CD4-positive, alpha-beta T cell (primary cell): ENCODE measurements around the gene IGF2BP2. TPM values are rescaled to one million over a fixed set of nuclear protein-coding genes. Genes with fewer than 3 reads are reported as not detected.

Experiments
- ATAC-seq: fragments of 200-7000 bp; cut with Tn5 transposase; one replicate; pipeline ENCODE4 v1.10.0; 2022; ENCODE audit warnings: mild to moderate bottlenecking; ENCODE audit not compliant: poor library complexity
- CTCF ChIA-PET: fragments of 350-600 bp; sonication (Branson Sonifier 250); formaldehyde crosslinking; loops from one replicate; lab custom pipeline; 2021; ENCODE audit warnings: antibody characterized with exemption, inconsistent platforms; lab: Charles Lee
- POLR2A ChIA-PET: fragments of 350-600 bp; sonication (Branson Sonifier 250); formaldehyde crosslinking; loops from one replicate; lab custom pipeline; 2021; ENCODE audit warnings: antibody characterized with exemption, inconsistent platforms; lab: Charles Lee
- DNase-seq, 14 experiments: peaks; one replicate each; pipeline ENCODE4 v3.0.0-alpha.2; 2013 to 2020; ENCODE audit warnings: mixed read lengths in 2 of 14
- H3K27ac ChIP-seq, 2 donors: one replicate each; pipeline versions ENCODE4 v1.5.1 to v1.7.0; 2013; ENCODE audit warnings: low read length in 2 of 2, low read depth in 1 of 2, mild to moderate bottlenecking in 1 of 2
- H3K27me3 ChIP-seq, 2 experiments: 1 replicate in 1 of 2; 2 replicates in 1 of 2; pipeline versions ENCODE4 v1.6.1 to v1.7.0; 2013; ENCODE audit warnings: low read length in 2 of 2, control low read depth in 1 of 2, mild to moderate bottlenecking in 1 of 2, moderate library complexity in 1 of 2; ENCODE audit not compliant: insufficient read depth in 2 of 2, control insufficient read depth in 1 of 2
- H3K36me3 ChIP-seq: one replicate; pipeline ENCODE4 v1.6.1; 2013; ENCODE audit warnings: low read length, control low read depth; ENCODE audit not compliant: insufficient read depth
- H3K4me1 ChIP-seq: one replicate; pipeline ENCODE4 v1.6.1; 2013; ENCODE audit warnings: low read length, control low read depth; ENCODE audit not compliant: insufficient read depth
- H3K4me3 ChIP-seq: one replicate; pipeline ENCODE4 v1.5.1; 2013; ENCODE audit warnings: mild to moderate bottlenecking, low read length, moderate library complexity
- H3K9me3 ChIP-seq, 2 experiments: 1 replicate in 1 of 2; 2 replicates in 1 of 2; pipeline versions ENCODE4 v1.6.1 to v1.7.0; 2013; ENCODE audit warnings: low read length in 2 of 2, mild to moderate bottlenecking in 2 of 2, control low read depth in 1 of 2, moderate library complexity in 1 of 2; ENCODE audit not compliant: control insufficient read depth in 1 of 2, insufficient read depth in 1 of 2
- H3K27ac Mint-ChIP-seq: one replicate; pipeline ENCODE4 v1.8.0; 2020; ENCODE audit warnings: mixed read lengths
- H3K27me3 Mint-ChIP-seq: one replicate; pipeline ENCODE4 v1.8.0; 2021; ENCODE audit warnings: mixed read lengths
- H3K36me3 Mint-ChIP-seq: one replicate; pipeline ENCODE4 v1.8.0; 2021; ENCODE audit warnings: low read depth, mixed read lengths
- H3K4me1 Mint-ChIP-seq: one replicate; pipeline ENCODE4 v1.8.0; 2021; ENCODE audit warnings: low read depth, mixed read lengths
- H3K4me3 Mint-ChIP-seq: one replicate; pipeline ENCODE4 v1.8.0; 2020; ENCODE audit warnings: mild to moderate bottlenecking, mixed read lengths
- H3K9me3 Mint-ChIP-seq: one replicate; pipeline ENCODE4 v1.8.0; 2020; ENCODE audit warnings: mixed read lengths
- intact Hi-C, 2 experiments: fragments of 100-400 bp; cut with DNase I in 1 of 2; cut with micrococcal nuclease in 1 of 2; formaldehyde crosslinking; loops; one replicate each; pipeline versions ENCODE4 v1.15.1 to v1.9.0; 2023 to 2025; cut with DNase I, micrococcal nuclease
- total RNA-seq, 174 experiments: library from RNA in 2 of 174; stranded (reverse) in 2 of 174; gene quantifications; one replicate each; pipeline ENCODE4 v1.2.3 and lab custom pipeline; 2021 to 2026
- TF ChIP-seq, protein P1 (sequence below): fragments of 200-600 bp; IDR thresholded peaks from one replicate; pipeline ENCODE4 v1.8.0; 2022; ENCODE audit warnings: antibody characterized with exemption, mild to moderate bottlenecking

The IGF2BP2 gene
- total RNA-seq, 2 experiments from 2014 or later, result 0.25 to 0.50 TPM

GRCh38 chr3:185823078-185824044 lies 1.5 kb downstream of the IGF2BP2 start:
- Mint-ChIP-seq H3K9me3 (no peaks in the 10 kb centered on the region), H3K4me3 (peak overlapping the region; percentile 87), H3K36me3 (no peaks in the 10 kb centered on the region), H3K4me1 (peaks cover 13% of the 10 kb centered on the region), H3K27ac (no peak overlapping the region), H3K27me3 (peaks cover 69% of the 10 kb centered on the region)
- ChIA-PET CTCF (no interaction called here), POLR2A (interaction anchor here (1.3 to 1.6 kb wide), 2 partner anchors 10 to 114 kb away, joined by 4 to 6 read pairs; partner anchors contain the start of gene TRA2B)
- Histone ChIP-seq H3K27me3 (peaks cover 23 to 74% of the 10 kb centered on the region in 2 experiments), H3K9me3 (peaks cover 0 to 15% of the 10 kb centered on the region in 2 experiments), H3K36me3 (no peaks in the 10 kb centered on the region), H3K4me3 (peak overlapping the region; percentile 43), H3K4me1 (peaks cover 27% of the 10 kb centered on the region), H3K27ac (no peak overlapping the region)
- ATAC-seq (no peak), DNase-seq (peak in 4 of 14 experiments; percentile 7 to 41 (median 20))
- intact Hi-C loops, result no loop called here
- TF ChIP-seq, protein P1, sequence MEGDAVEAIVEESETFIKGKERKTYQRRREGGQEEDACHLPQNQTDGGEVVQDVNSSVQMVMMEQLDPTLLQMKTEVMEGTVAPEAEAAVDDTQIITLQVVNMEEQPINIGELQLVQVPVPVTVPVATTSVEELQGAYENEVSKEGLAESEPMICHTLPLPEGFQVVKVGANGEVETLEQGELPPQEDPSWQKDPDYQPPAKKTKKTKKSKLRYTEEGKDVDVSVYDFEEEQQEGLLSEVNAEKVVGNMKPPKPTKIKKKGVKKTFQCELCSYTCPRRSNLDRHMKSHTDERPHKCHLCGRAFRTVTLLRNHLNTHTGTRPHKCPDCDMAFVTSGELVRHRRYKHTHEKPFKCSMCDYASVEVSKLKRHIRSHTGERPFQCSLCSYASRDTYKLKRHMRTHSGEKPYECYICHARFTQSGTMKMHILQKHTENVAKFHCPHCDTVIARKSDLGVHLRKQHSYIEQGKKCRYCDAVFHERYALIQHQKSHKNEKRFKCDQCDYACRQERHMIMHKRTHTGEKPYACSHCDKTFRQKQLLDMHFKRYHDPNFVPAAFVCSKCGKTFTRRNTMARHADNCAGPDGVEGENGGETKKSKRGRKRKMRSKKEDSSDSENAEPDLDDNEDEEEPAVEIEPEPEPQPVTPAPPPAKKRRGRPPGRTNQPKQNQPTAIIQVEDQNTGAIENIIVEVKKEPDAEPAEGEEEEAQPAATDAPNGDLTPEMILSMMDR, result no peak

- Mint-ChIP-seq H3K27ac (no peak overlapping the region), H3K27me3 (peaks cover 62% of the 10 kb centered on the region), H3K4me1 (peaks cover 13% of the 10 kb centered on the region), H3K4me3 (peak overlapping the region; percentile 69), H3K9me3 (no peaks in the 10 kb centered on the region), H3K36me3 (no peaks in the 10 kb centered on the region)
- peak overlapping the region; percentile 43 for H3K4me3 ChIP-seq
- peaks cover 23 to 64% of the 10 kb centered on the region in 2 experiments for H3K27me3 ChIP-seq
- peaks cover 27% of the 10 kb centered on the region for H3K4me1 ChIP-seq
- ATAC-seq (no peak), DNase-seq (no peak)
- H3K9me3 ChIP-seq, result peaks cover 0 to 15% of the 10 kb centered on the region in 2 experiments
- intact Hi-C loops, result no loop called here
- no peak overlapping the region for H3K27ac ChIP-seq
- no peaks in the 10 kb centered on the region for H3K36me3 ChIP-seq
- TF ChIP-seq, protein P1, result no peak
- ChIA-PET POLR2A (interaction anchor here (1.3 to 1.6 kb wide), 2 partner anchors 9 to 115 kb away, joined by 4 to 6 read pairs; partner anchors contain the start of gene TRA2B), CTCF (interaction anchor here (0.6 kb wide), 1 partner anchor 31 kb away, joined by 3 read pairs; no protein-coding TSS in a partner anchor)
Measured at GRCh38 chr3:185822221-185823000, 2.4 kb downstream of the IGF2BP2 start.

- H3K4me3 Mint-ChIP-seq, result no peak overlapping the region
- H3K27me3 Mint-ChIP-seq, result peaks cover 50% of the 10 kb centered on the region
- TF ChIP-seq, protein P1, result no peak
- DNase-seq, result no peak
- H3K27ac Mint-ChIP-seq, result no peak overlapping the region
- no peaks in the 10 kb centered on the region for H3K9me3 Mint-ChIP-seq
- Histone ChIP-seq H3K9me3 (peaks cover 0 to 11% of the 10 kb centered on the region in 2 experiments), H3K27me3 (peaks cover 16 to 52% of the 10 kb centered on the region in 2 experiments), H3K27ac (no peak overlapping the region), H3K4me3 (no peak overlapping the region), H3K4me1 (peaks cover 24% of the 10 kb centered on the region), H3K36me3 (no peaks in the 10 kb centered on the region)
- ATAC-seq, result no peak
- ChIA-PET POLR2A (no interaction called here), CTCF (no interaction called here)
- H3K36me3 Mint-ChIP-seq, result no peaks in the 10 kb centered on the region
- intact Hi-C loops, result no loop called here
- peaks cover 13% of the 10 kb centered on the region for H3K4me1 Mint-ChIP-seq
Measured at GRCh38 chr3:185820973-185821758, 3.7 kb downstream of the IGF2BP2 start.
